GM18526 (cell line): Measurements from ENCODE around the gene LRIT1.

ENCODE experiments used
- POLR2A ChIP-seq: IDR thresholded peaks from 3 replicates; pipeline ENCODE4 v1.6.1; 2011; ENCODE audit not compliant: insufficient read length; ENCODE audit errors: extremely low read depth

LRIT1 gene

DNA sequence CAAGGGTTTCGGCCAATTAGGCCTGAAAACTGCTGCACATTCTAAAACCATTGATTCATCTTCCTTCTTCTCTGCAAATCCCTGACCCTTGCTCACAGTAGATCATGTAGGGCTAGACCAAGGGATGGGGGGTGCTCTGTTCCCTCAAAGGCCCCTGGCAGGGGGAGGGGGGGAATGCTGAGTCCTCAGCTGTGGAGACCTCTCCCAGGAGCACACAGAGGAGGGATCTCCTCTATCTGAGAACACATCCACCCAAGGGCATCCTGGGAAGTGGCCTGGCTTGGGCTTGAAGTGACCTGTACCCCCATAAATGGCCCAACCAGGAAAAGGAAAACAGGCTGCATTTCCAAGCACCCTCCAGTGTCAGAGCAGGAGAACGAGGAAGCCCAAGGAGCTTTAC is 48.0 kb downstream of the LRIT1 start:
- no peak for TF ChIP-seq POLR2A

- TF ChIP-seq POLR2A, result no peak
These were observed 50.2 kb downstream of the LRIT1 start for GRCh38 chr10:84191106-84191505.

DNA sequence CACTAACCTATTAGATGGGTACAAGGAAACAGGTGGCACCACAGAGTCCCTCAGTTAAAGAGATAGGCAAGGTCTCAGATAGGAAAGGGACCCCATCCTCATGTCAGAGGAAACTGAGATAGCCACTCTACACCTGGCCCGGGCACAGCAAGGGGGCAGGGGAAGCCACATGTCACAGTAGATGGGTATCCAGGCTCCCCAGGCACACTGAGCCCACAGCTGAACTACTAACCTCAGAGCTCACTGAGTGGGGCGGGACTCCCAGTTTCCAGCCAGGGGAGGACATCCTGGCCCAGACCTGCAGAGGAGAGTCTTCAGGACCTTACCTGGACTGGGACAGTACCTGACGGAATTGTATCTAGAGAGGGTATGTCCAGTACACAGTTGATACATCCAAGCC is 50.7 kb downstream of the LRIT1 start:
- no peak for TF ChIP-seq POLR2A

DNA sequence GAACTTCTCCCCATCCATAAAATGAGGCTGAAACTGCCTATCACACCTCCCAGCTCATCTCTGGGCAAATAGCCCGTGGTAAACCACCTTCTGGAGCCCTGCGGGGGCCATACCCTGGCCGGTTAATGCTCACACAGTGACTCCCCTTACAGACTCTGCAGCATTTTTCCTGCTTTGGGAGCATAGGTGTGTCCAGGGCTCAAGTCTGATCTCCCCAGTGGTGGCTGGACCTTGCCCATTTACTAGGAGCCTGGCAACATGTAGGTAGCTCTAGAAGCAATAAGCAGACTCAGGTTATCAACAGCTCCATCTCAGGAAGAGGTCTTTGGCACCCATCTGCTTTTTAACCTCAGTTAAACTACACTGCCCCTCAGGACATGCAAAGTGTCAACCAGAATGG is 52.5 kb downstream of the LRIT1 start:
- TF ChIP-seq POLR2A, result no peak

DNA sequence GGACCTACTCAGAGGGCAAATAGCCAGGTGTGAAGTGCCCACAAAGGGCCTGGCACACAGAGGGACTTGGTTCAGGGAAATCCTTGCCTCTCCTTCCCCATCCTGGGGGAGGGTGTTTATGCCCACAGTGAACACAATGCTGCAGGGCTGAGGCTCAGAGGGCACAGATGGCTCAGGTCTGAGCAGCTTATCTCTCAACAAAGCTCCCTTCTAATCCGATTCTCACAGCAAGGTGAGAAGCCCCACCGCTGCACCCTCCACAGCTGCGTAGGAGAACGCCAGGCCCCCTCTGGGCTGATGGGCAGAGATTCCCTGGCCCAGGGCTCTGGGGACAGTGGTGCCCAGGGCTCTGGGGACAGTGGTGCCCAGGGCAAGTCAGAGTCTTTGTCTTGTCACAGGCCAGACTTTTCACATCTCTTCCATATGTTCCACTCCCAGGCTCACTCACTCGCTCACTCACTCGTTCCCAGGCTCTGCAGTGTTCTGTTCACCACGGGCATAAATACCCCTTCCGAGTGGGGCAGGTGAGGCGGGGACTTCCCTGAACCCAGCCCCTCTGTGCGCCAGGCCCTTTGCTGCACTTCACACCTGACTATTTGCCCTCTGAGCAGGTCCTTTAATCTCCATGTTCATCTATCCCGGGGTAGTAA is 55.7 kb downstream of the LRIT1 start:
- TF ChIP-seq POLR2A, result no peak

DNA sequence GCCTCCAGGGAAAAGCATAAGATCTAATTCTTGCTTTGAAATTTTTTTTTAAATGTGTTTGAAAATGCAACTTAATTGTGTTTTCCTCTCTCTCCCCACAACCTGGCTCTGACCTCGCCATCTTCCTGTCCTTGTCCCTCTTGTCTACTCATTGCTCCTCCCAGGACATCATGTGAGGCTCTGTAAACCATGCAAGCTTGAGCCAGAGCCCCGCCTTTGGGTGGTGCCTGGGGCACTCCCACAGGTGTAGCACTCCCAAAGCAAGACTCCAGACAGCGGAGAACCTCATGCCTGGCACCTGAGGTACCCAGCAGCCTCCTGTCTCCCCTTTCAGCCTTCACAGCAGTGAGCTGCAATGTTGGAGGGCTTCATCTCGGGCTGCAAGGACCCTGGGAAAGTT is 56.8 kb downstream of the LRIT1 start:
- TF ChIP-seq POLR2A, result no peak

GRCh38 chr10:84181631-84182030 is 59.7 kb downstream of the LRIT1 start:
- TF ChIP-seq POLR2A, result no peak
